Measurements from ENCODE around the gene TMPRSS3.

TMPRSS3 gene

DNA sequence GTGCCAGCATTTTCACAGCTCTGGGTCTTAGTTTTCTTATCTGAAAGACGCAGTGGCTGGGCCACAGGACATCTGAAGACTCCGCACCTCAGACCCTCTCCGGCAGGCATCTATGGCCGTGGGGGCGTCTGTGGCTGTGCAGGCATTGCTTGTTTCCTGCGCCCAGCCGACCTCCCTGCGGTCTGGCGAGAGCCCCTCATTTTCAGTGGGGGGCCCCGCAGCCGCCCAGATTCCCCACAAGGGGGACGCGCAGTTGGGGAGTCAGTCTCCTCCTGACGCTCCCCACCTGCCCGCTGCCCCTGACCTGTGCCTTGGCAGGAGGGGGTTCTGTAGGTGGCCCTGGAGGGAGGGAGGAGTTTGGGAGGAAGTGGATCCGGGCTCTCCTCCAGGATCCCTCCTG, 26.0 kb downstream of the TMPRSS3 start:
- no peak for DNase-seq

DNA sequence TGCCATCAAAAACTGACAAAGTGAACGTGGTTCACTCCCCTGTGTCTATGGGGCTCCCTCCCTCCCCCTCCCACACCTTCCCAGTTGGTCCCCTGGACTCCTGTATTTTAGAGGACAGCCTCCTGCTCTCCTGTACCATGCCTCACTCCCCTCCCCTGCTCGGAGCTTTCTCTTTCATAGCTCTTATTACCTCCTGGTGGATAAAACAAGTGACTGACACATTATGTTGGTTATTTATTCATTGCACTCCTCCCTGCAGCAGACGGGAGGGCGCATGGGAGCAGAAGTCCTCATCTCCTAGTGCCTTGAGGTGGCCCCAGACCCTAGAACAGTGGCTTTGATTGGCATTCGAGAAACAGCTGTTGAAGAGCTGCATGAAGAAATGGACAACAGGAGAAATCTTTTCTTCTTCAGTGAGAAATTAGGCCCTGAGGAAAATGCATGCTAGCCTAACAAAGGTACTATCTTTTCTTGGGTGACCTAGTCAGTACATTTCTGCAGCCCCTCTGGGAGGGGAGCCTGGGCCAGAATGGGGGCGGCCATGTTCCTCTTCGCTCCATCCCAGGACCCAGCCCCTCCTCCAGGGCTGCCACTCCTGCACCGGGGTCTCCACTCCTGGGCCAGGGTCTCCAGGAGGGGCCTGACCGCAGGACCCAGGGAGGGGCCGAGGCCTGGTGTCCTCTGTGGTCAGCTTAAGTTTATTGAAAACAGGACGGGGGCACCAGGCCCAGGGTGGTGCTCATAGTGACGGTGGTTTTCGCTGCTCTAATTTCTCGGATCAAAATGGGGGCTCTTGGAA, 28.3 kb downstream of the TMPRSS3 start:
- no peak for DNase-seq

DNA sequence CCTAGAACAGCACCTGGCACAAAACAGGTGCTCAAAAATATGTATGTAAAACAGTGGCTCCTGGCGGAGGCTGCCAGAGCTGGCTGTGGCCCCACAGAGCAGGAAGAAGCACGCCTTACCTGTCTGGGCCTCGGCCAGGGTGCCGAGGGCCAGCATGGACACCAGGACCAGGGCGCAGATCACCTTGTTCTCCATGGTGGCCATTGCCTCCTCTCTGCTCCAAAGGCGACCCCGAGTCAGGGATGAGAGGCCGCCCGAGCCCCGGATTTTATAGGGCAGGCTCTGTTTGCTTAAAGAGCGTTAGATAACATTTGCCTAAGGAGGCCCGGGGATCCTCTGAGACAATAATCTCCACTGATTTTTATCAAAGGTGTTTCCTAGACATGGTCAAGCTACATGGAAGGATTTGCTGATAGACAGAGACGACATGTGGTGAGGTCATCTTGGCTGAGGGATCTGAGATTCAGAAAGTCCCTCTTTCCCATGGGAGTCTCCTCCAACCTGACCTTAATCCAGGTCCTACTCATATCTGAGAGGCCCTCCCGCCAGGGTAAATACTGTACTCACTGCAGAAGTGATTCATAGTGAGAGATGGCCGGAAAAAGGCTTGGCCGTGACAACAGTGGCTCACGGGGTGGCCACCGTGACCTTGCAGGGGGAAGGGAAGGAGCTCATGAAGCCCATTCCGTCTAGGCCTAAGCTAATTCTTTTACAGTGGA, 29.4 kb downstream of the TMPRSS3 start, which contains the start of gene TFF1:
Gene TFF1, minus strand, starts transcription at position 244 of the 719 bp plus-strand sequence. Its CDS starts 40 bp downstream, at position 204.
- no peak for DNase-seq

DNA sequence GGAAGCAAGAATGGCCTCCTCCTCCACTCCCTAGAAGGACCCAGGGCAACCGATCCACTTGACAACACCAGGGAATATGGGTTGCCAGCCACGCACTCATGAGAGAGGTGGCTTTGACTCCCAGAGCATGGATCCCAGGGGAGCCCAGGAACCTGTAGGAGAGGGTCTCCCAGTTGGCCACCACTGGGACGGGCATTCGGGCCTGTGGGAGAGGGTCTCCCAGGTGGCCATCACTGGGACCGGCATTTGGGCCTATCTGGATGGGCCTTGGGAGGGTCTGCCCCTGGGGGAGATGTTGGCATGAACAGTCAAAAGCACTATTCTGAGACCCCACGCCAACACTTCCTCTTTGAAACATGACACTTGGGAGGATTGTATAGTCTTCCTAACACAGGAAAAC, 30.1 kb downstream of the TMPRSS3 start:
- no peak for DNase-seq

DNA sequence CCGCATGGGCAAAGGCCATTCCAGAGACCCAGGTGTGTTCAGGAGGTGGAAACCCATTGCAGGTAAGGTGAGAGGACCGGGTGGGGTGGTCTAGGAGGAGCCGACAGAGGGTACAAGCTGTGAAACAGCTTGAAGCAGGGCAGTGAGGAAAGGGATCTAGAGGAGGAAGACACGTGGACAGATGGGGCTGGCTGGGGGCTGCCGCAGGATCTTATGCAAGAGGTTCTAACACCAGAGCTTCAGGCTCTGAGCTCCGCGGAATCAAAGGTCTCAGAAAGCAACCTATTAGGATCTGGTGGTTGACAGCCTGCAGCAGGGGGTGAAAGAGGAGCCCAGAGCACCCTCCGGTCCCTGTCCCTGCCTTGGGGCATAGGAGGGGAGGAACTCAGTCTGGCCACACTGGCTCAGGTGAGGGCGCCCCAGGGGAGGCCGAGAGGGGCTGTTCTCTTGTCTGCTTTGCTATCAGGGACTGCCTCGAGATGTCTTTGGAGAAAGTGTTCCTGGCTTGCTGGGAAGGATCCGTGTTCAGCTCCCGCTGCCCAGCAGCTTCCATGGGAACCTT, 31.5 kb downstream of the TMPRSS3 start:
- DNase-seq, result no peak

DNA sequence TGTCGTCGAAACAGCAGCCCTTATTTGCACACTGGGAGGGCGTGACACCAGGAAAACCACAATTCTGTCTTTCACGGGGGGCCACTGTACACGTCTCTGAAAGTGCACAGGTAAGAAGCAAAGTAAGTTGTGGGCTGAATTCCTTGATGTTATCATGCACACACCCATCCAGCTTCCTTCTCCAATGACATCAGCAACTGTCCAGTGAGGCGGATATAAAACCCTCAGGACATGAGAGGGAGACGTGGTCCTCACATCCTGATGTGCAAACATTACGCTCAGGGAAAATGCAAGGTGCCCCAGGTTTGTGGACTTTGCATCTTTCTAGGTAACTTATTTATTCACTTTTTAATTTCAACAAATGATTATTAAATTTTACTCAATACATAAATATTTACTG, 32.5 kb downstream of the TMPRSS3 start:
- no peak for DNase-seq

DNA sequence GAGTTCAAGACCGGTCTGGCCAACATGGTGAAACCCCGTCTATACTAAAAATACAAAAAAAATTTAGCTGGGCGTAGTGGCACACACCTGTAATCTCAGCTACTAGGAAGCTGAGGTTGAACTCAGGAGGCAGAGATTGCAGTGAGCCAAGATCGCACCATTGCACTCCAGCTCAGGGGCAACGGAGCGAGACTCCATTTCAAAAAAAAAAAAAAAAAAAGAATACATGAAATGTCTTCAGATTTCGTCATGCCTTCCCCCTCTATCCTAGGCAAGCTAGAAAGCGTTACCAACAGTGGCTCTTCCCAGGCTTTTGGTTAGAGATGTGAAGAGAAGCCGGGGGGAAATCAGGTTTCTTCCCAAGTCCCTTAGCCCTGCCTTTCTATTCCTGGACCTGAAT, 33.2 kb downstream of the TMPRSS3 start:
- no peak for DNase-seq

DNA sequence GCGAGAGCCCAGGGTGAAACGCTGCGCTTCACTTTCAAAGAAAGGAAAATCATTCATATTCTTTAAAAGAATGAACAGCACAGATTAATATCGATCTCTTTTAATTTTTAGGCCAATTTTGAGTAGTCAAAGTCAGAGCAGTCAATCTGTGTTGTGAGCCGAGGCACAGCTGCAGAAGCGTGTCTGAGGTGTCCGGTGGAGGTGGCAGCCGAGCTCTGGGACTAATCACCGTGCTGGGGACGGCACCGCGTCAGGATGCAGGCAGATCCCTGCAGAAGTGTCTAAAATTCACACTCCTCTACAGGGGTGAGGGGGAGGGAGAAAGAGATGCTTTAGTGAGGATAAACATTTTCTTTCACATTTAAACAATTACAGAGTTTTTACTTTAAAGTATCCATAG, 33.7 kb downstream of the TMPRSS3 start:
- no peak for DNase-seq

DNA sequence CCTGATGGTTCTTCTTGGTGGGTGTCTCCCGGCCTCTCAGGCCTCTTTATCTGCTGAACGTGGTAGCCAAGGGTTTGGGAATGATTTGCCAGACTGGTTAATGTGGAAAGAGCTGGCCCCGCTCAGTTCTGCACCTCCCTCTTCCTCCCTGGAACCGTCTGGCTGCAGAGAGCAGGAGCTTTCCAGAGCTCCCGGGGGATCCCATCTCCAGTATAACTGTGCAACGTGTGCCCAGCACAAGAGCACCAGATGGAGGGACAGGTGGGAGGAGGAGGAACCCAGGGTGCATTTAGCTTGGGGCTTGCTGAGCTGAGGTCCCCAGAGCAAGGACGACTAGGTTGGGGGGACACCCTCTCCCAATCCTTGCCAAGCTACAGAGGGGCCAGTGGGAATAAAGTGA, 34.6 kb downstream of the TMPRSS3 start:
- DNase-seq, result no peak

DNA sequence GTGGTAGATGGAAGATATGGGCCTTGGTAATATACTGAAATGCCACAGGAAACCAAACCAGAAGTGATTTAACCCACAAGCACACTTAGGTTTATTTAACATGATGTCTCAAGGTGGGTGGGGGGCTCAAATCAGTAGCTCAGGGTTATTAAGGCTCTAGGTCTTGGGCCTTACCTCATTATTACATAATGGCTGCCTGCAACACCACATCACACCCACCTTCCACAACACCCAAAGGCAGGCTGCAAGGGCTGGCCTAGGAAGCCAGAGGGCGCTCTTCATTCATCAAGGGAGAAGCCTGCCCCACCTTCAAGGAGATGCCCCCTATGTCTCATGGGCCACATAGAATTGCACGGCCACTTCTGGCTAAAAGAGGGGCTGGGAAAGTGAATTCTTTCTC, 35.5 kb downstream of the TMPRSS3 start:
- no peak for DNase-seq

DNA sequence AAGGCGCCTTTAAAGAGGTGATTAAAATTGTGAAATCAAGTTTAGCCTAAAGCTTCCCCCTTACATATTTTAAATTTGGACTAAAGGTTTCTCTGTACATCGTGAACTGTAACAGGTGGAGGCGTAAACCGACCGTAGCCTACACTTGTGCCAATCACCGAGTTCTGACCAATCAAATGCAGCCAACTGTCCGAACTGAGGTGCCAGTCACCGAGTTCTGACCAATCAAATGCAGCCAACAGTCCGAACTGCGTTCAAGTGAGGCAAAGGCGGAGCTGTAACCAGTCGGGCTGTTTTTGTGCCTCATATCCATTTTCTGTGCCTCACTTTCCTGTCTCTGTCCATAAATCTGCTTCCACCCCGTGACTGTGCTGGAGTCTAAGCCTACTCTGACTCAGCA, 36.9 kb downstream of the TMPRSS3 start:
- DNase-seq, result no peak

DNA sequence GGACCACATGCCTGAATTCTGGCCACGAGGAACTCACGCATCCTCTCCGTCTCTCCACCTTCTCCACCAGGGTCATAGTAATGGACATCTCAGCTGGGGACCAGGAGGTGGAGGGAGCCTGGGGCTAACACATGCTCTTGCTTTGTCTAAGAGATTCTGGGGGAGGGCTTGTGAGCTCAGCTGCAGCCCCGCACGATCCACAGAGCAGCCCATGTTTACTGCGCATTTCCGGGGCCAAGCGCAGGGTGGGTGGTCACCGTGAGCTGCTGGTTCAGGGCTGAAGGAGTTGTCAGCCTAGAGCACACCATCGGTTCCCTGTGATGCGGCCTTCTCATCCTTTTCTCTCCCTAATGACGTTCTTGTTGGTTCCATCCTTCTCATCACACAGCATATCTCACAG, 37.6 kb downstream of the TMPRSS3 start:
- no peak for DNase-seq

DNA sequence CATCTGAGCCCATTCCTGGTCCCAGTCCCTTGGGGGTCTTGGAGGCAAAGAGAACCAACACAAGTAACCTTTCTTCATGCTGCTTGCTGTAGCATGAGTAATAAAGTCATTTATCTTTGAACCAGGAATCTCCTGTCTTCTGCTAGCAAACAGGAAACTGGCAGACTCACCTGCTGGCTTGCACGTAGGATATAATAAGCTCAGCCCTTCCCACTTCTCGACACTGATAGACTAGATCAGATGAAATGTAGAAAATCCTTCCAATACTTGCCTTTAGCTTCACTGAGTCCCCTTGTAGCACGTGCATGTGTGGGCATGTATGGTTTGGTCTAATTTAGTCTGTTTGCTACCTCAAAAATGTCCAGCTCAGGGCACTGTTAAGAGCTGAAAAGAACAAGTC, 38.5 kb downstream of the TMPRSS3 start:
- no peak for DNase-seq

DNA sequence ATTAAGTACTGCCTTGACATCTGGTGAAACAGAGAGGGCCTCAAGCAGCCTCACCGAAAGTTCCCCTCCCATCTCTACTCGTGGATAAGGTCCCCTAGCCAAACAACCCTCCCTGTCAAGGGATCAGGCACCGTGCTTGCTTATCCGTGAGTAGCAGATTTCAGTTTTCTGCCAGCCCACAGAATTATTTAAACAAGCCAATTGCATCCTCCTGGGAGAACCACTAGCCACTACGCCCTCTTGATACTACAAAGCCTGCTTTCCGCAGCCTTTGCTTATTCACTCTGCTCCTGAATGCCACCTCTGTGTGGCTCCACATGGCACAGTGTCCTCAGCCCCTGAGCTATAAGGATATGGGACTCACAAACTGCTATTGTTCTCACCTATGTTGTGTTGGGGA, 39.2 kb downstream of the TMPRSS3 start:
- DNase-seq, result no peak

DNA sequence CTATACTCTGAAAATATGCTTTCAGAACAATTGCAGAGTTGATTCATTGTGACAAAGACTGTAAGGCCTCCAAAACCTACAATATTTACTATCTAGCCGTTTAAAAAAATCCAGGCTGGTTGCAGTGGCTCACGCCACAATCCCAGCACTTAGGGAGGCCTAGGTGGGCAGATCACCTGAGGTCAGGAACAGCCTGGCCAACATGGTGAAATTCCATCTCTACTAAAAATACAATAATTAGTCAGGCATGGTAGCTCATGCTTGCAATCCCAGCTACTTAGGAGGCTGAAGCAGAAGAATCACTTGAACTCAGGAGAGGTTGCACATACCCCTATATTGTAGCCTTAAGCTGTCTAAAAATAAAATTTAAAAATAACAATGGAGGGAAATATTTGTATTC, 39.8 kb downstream of the TMPRSS3 start:
- DNase-seq, result no peak

DNA sequence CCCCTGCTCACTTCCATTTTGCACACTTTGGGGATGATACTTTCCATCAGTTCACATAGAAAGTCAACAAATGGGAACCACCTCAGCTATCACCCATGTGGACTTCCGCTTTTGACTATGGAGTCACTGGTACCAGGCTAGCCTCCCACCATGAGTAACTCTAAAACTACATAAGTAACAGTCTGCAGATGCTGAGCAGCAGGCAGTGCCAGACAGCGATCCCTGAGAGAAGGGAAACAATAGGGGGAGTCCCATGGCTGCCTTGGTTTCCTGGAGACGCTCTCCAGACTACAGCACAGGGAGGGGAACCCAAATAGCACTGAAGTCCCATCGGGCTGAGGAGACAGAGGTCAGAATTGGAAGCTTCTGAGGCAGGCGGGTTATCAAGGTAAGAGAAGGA, 42.2 kb downstream of the TMPRSS3 start:
- no peak for DNase-seq

DNA sequence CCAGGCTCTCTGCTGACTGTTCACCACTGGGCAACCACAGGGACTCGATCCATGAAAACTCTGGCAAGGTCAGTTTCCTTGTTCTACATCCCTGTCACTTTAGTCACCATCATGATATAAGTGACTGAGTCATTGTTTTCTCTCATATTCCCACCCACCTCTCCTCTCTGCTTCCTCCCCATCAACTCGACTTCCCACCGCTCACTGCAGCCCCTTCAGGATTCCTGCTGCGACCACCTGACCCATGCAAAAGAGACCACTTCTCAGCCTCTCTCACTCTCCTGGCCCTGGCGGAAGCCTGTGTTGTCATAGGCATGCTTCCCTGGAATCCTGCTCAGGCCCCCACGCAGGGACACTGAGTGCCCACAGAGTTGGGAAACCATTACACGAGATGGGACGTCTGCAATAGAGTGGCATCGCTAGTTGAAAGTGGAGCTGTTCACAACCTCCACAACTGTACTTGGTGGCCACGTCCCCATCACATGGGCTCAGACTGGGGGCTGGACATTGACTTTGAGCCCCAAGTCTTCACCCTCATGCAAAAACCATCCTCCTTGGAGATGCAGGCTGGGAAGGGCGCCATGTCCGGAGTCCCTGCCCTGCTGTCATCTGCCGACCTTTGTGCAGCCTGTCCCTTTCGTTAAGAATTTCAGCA, 43.3 kb downstream of the TMPRSS3 start:
- DNase-seq, result no peak

DNA sequence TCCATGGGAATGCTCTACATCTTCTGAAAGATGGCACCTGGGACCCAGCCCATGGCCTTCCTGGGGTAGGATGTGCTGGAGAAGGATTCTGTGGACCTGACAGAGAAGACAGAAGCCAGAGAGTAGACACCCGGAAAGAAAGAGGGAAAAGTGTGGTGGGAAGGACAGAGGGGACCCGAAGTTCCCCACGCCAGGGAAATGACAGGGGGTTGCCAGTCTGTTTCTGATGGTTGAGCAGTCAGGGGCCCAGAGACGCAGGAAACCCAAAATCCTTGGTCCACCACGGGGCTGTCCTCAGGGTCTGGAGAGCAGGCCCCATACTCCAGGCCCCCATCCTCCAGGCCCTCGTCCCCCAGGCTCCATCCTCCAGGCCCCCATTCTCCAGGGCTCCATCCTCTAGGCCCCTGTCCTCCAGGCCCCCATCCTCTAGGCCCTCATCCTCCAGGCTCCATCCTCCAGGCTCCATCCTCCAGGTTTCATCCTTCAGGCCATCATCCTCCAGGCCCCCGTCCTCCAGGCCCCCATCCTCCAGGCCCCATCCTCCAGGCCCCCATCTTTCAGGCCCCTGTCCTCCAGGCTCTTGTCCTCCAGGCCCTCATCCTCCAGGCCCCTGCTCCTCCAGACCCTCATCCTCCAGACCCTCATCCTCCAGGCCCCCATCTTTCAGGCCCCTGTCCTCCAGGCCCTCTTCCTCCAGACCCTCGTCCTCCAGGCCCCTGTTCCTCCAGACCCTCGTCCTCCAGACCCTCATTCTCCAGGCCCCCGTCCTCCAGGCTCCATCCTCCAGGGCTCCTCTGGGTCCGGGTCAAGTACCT, 44.0 kb downstream of the TMPRSS3 start:
- no peak for DNase-seq

DNA sequence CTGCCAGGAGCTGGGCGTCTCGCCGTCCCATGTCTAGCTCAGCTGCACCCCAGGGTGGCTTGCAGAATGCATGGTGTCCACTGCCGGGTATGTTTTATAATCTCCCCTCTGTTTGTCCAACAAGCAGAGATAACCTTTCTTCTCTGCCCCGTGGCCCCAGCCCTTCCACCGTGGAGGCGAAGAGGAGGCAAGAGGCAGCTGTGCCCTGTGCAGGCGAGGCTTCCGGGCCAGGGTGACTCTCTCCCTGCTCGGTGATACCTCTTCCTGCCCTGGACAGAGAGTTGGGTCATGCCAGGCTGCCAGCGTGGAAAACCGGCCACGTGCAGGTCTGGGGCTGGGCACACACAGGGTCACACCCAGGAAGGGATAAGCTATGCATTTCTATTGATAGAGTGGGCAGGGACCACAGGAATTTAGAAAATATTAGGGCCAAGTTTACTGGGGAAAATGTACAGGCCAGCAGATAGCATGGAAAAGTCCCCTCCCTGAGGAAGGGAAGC, 44.9 kb downstream of the TMPRSS3 start, which contains the start of gene TFF2:
Gene TFF2, minus strand, starts transcription at position 68 of the 500 bp plus-strand sequence. Its CDS starts 37 bp downstream, at position 31.
- no peak for DNase-seq

DNA sequence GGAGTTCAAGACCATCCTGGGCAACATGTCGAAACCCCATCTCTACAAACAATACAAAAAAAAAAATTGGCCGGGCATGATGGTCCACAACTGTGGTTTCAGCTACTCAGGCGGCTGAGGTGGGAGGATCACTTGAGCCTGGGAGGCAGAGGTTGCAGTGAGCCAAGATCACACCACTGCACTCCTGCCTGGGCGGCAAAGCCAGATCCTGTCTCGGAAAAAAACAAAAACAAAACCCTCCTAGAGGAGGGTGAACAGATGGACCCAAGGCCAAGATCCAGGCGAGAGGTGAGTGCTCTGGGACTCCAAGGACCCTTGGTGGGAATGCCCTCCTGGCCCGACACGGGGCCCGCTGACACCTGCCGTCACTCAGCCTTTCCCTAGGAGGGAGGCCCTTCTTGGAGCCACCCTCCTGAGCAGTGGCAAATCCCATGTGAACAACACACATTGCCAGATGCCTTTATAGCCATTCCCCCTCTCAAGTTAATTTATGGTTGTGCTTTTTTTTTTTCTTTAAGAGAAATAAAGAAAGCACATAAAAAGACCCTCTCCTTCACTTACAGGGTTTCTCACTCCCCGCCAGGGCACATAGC, 45.4 kb downstream of the TMPRSS3 start:
- no peak for DNase-seq

DNA sequence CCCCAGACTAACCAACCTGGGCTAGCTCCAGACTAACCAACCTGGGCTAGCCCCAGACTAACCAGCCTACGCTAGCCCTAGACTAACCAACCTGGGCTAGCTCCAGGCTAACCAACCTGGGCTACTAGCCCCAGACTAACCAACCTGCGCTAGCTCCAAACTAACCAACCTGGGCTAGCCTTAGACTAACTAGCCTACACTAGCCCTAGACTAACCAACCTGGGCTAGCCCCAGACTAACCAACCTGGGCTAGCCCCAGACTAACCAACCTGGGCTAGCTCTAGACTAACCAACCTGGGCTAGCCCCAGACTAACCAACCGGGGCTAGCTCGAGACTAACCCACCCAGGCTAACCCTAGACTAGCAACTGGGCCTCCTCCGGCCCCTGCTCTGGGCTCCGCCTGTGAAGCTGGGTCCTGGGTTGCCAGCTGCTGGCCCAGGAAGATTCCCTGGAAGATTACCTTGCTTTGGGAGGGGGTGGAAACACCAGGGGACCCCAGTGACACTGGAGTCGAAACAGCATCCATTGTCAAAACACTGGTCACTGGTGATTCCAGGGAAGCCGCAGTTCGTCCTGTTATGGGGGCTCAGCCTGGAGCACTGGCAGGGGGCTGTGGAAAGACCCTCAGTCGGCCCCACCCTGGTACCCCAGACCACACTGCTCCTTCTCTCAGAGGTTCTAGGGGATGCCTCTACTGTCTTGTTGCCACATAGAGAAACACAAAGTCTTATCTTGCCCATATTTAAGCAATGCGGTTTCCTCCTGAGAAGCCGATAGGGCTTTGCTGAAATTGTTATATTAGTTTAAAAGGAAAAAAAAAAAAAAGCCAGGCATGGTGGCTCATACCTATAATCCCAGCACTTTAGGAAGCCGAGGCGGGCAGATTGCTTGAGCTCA, 46.2 kb downstream of the TMPRSS3 start:
- no peak for DNase-seq
